ENCODE data around the gene LHPP. TPM values are rescaled to one million over a fixed set of nuclear protein-coding genes. Genes with fewer than 3 reads are reported as not detected.

LHPP gene
- total RNA-seq, 4 donors from 2014 or later: 20.3 to 116 (median 22.4) TPM

DNA sequence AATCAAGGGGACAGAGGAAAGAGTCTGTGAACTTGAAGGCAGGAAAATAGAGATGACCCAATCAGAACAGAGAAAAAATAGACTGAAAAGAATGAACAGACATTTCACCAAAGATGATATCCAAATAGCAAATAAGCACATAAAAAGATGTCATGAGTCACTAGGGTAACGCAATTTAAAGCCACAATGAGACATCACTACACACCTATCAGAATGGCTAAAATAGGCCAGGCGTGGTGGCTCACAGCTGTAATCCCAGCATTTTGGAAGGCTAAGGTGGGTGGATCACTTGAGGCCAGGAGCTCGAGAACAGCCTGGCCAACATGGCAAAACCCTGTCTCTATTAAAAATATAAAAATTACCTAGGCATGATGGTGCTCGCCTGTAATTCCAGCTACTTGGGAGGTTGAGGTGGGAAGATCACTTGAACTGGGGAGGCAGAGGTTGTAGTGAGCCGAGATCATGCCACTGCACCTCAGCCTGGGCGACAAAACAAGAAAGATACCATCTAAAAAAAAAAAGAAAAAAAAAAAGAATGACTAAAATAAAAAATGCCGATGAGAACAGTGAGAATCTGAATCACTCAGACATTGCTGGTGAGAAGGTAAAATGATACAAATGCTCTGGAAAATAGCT lies 100.9 kb downstream of the LHPP start:
- in situ Hi-C loops (cut with MboI; ENCODE audit: low pct_ligation_motif_present in 1 of 4, low pct_unique_long_range_greater_than_20kb in 1 of 4, low sequenced_read_pairs in 3 of 4) (no loop called here), intact Hi-C loops (cut with DNase I; ENCODE audit: low total_unique reads) (no loop called here)
- Histone ChIP-seq H3K4me3 (no peak overlapping the region), H3K4me1 (peaks cover 9 to 19% (median 13%) of the 10 kb centered on the region in 4 donors), H3K36me3 (no peaks in the 10 kb centered on the region), H3K9me3 (no peaks in the 10 kb centered on the region), H3K27ac (no peak overlapping the region), H3K27me3 (no peaks in the 10 kb centered on the region)
- WGBS, 2 donors (ENCODE audit: low coverage in 1 of 2): 89 to 92% methylated on average over 4 to 7 of the region's 7 CpGs
- TF ChIP-seq EP300 (IDR thresholded peaks at IDR 0.05; ENCODE audit: low read depth): no peak
- TF ChIP-seq POLR2A (IDR thresholded peaks at IDR 0.05): no peak
- TF ChIP-seq POLR2AphosphoS5 (IDR thresholded peaks at IDR 0.05): no peak
- TF ChIP-seq, protein P1, sequence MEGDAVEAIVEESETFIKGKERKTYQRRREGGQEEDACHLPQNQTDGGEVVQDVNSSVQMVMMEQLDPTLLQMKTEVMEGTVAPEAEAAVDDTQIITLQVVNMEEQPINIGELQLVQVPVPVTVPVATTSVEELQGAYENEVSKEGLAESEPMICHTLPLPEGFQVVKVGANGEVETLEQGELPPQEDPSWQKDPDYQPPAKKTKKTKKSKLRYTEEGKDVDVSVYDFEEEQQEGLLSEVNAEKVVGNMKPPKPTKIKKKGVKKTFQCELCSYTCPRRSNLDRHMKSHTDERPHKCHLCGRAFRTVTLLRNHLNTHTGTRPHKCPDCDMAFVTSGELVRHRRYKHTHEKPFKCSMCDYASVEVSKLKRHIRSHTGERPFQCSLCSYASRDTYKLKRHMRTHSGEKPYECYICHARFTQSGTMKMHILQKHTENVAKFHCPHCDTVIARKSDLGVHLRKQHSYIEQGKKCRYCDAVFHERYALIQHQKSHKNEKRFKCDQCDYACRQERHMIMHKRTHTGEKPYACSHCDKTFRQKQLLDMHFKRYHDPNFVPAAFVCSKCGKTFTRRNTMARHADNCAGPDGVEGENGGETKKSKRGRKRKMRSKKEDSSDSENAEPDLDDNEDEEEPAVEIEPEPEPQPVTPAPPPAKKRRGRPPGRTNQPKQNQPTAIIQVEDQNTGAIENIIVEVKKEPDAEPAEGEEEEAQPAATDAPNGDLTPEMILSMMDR (IDR thresholded peaks at IDR 0.05): no peak
- DNase-seq: no peak

DNA sequence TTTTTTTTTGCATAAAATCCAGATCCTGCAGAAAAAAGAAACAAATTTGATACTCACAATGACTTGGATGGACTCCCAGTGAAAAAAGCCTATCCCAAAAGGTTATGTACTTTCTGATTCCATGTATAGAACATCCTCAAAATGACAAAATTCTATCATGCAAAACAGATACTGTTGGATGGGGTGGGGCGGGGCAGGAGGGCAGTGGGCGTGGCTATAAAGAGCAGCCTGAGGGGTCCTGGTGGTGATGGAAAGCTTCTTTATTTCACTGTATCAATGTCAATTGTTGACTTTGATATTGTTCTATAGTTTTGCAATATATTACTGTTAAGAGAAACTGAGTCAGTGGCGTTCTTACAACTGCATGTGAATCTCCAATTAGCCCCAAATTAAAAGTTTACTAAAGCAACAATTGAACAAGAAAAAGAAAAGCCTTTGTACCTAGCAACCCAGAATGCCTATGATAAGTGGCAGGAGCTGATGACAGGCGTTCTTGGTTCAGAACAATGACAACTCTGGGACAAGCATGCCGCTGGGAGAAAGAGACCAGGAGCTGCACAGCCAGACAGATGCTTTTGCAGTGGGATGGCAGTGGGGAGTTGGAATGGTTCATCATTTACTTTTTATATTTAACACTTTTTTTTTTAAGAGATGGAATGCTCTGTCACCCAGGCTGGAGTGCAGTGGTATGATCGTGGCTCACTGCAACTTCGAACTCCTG lies 101.9 kb downstream of the LHPP start:
- H3K36me3 ChIP-seq: no peaks in the 10 kb centered on the region
- TF ChIP-seq EP300 (IDR thresholded peaks at IDR 0.05; ENCODE audit: low read depth) (no peak), POLR2AphosphoS5 (IDR thresholded peaks at IDR 0.05) (no peak), POLR2A (IDR thresholded peaks at IDR 0.05) (no peak)
- TF ChIP-seq, protein P1 (IDR thresholded peaks at IDR 0.05): no peak
- no peak overlapping the region for H3K4me3 ChIP-seq
- no peak for DNase-seq
- 83 to 90% methylated on average over 7 of the region's 7 CpGs for WGBS, 2 donors (ENCODE audit: low coverage in 1 of 2)
- H3K27ac ChIP-seq: no peak overlapping the region
- no peaks in the 10 kb centered on the region for H3K27me3 ChIP-seq
- H3K4me1 ChIP-seq: peaks cover 9 to 19% (median 13%) of the 10 kb centered on the region in 4 donors
- intact Hi-C loops (cut with DNase I; ENCODE audit: low total_unique reads): no loop called here
- in situ Hi-C loops (cut with MboI; ENCODE audit: low pct_ligation_motif_present in 1 of 4, low pct_unique_long_range_greater_than_20kb in 1 of 4, low sequenced_read_pairs in 3 of 4): no loop called here
- H3K9me3 ChIP-seq: no peaks in the 10 kb centered on the region

DNA sequence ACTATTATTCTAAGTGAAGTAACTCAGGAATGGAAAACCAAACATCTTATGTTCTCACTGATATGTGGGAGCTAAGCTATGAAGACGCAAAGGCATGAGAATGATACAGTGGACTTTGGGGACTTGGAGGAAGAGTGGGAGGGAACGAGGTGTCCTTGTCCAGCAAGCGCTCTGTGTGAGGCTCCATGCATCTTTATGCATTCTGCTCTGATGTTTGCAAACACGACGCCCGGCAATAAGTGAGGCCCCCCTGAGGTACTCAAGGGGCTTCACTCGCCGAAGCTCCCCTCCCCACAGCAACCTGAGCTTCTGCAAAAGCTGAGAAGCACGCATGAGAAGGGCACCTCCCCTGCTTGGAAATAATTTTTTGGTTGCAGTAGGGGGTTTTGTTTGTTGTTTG lies 103.3 kb downstream of the LHPP start:
- intact Hi-C loops (cut with DNase I; ENCODE audit: low total_unique reads) (no loop called here), in situ Hi-C loops (cut with MboI; ENCODE audit: low pct_ligation_motif_present in 1 of 4, low pct_unique_long_range_greater_than_20kb in 1 of 4, low sequenced_read_pairs in 3 of 4) (no loop called here)
- Histone ChIP-seq H3K36me3 (no peaks in the 10 kb centered on the region), H3K27me3 (no peaks in the 10 kb centered on the region), H3K9me3 (no peaks in the 10 kb centered on the region), H3K27ac (no peak overlapping the region), H3K4me3 (no peak overlapping the region), H3K4me1 (peaks cover 1 to 10% (median 6%) of the 10 kb centered on the region in 4 donors)
- 75 to 100% methylated on average over 1 to 9 of the region's 9 CpGs for WGBS, 2 donors (ENCODE audit: low coverage in 1 of 2)
- TF ChIP-seq POLR2AphosphoS5 (IDR thresholded peaks at IDR 0.05) (no peak), POLR2A (IDR thresholded peaks at IDR 0.05) (no peak), EP300 (IDR thresholded peaks at IDR 0.05; ENCODE audit: low read depth) (no peak)
- TF ChIP-seq, protein P1 (IDR thresholded peaks at IDR 0.05): no peak
- no peak for DNase-seq

DNA sequence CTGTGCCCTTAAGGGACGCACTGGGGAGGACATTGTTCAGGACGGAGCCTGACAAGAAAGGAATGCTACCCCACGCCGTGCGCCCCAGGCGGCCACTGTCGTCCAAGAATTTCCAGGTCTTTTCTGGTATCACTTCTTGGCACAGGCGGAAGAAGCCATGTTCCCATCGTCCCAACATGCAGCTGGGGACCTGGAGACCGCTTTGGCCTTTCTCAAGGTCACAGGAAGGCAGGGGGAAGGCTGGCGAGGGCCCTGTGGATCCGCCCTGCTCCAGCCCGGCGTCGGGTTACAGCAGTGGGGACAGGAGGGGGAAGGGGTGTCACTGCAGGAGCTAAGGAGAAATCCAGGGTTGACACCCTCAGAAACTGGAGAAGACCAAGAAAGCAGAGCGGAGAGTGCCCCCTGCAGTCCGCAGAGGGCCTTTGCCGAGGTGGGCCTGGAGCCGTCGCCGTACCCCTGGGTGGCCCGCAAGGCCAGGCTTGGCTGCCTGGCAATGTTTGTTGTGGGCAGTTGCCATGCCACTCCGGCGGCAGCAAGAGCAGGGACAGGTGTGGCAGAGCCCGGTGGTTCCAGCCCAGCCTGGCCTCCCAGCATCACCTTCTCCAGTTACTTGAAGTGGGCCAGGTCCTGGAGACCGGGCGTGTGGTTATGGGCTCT lies 104.1 kb downstream of the LHPP start:
- Histone ChIP-seq H3K27me3 (no peaks in the 10 kb centered on the region), H3K27ac (no peak overlapping the region), H3K36me3 (no peaks in the 10 kb centered on the region), H3K4me1 (peaks cover 0 to 5% (median 2%) of the 10 kb centered on the region in 4 donors), H3K4me3 (no peak overlapping the region), H3K9me3 (no peaks in the 10 kb centered on the region)
- no peak for DNase-seq
- intact Hi-C loops (cut with DNase I; ENCODE audit: low total_unique reads) (no loop called here), in situ Hi-C loops (cut with MboI; ENCODE audit: low pct_ligation_motif_present in 1 of 4, low pct_unique_long_range_greater_than_20kb in 1 of 4, low sequenced_read_pairs in 3 of 4) (no loop called here)
- WGBS, 2 donors (ENCODE audit: low coverage in 1 of 2): 34 to 62% methylated on average over 4 to 25 of the region's 27 CpGs
- TF ChIP-seq POLR2AphosphoS5 (IDR thresholded peaks at IDR 0.05) (no peak), POLR2A (IDR thresholded peaks at IDR 0.05) (no peak), EP300 (IDR thresholded peaks at IDR 0.05; ENCODE audit: low read depth) (no peak)
- TF ChIP-seq, protein P1 (IDR thresholded peaks at IDR 0.05): no peak

Measured in transverse colon (tissue), 4 donors.